NOMO-1 (cell line): ENCODE data around the gene EVX2.

Source experiments
- DNase-seq, 2 experiments: peaks; one replicate each; lab custom pipeline; 2025; ENCODE audit not compliant: unreplicated experiment in 2 of 2; lab: John Stamatoyannopoulos, UW

EVX2 gene

GRCh38 chr2:176122683-176123410, 39.1 kb upstream of the EVX2 start, which contains the start of gene HOXD9:
Gene HOXD9, plus strand, starts transcription at chr2:176122719. Its CDS starts 50 bp downstream, at chr2:176122769.
- DNase-seq, result no peak

GRCh38 chr2:176122052-176122682, 38.4 kb upstream of the EVX2 start:
- no peak for DNase-seq

- no peak for DNase-seq
Observed at GRCh38 chr2:176121190-176122051, 37.7 kb upstream of the EVX2 start.

GRCh38 chr2:176120364-176121189, 36.8 kb upstream of the EVX2 start:
- DNase-seq, result no peak

GRCh38 chr2:176118601-176119339, 35.0 kb upstream of the EVX2 start:
- peak; percentile 18 to 27 for DNase-seq

- DNase-seq, result no peak
Observed at GRCh38 chr2:176117823-176118371, 34.1 kb upstream of the EVX2 start.

- no peak for DNase-seq
Observed at GRCh38 chr2:176117162-176117822, 33.5 kb upstream of the EVX2 start.

GRCh38 chr2:176115883-176116813, 32.4 kb upstream of the EVX2 start, which contains the start of gene HOXD10:
Gene HOXD10, plus strand, starts transcription at chr2:176116778. Its CDS starts 56 bp downstream, at chr2:176116834.
- DNase-seq, result no peak

GRCh38 chr2:176114930-176115625, 31.3 kb upstream of the EVX2 start:
- DNase-seq, result no peak

GRCh38 chr2:176114120-176114929, 30.6 kb upstream of the EVX2 start:
- DNase-seq, result no peak

GRCh38 chr2:176112375-176113302, 28.9 kb upstream of the EVX2 start:
- no peak for DNase-seq

GRCh38 chr2:176111846-176112374, 28.1 kb upstream of the EVX2 start:
- no peak for DNase-seq

- DNase-seq, result no peak
Observed at GRCh38 chr2:176111309-176111663, 27.5 kb upstream of the EVX2 start.

GRCh38 chr2:176110415-176111308, 26.9 kb upstream of the EVX2 start:
- no peak for DNase-seq
